Right ventricle myocardium superior (tissue), 1 donor: ENCODE measurements around the gene SUV39H2. TPM values are rescaled to one million over a fixed set of nuclear protein-coding genes. Genes with fewer than 3 reads are reported as not detected.

Experiments
- total RNA-seq: library from RNA; stranded (reverse); fragmentation: NEBNext Ultra II Directional; extraction: Animal tissue kit (Norgen Biotek cat#: 25700); gene quantifications from one replicate; pipeline ENCODE4 v1.2.1, GENCODE V29; 2021
- donor health status: DM: no; HTN: yes; CAD: no; lungs with severe emphysema.

The SUV39H2 gene
- total RNA-seq, 1 donor from 2014 or later, result 4.1 TPM

Other genes with a start within 250 kb of the SUV39H2 start
- 3.3 TPM for gene FAM107B, start 104.0 kb upstream of the SUV39H2 start, total RNA-seq
- 2.3 TPM for gene CDNF, start 40.8 kb upstream of the SUV39H2 start, total RNA-seq
- gene HSPA14, start 40.6 kb upstream of the SUV39H2 start, total RNA-seq, result 7.3 TPM
- 4.4 TPM for gene MSANTD7, start 40.6 kb upstream of the SUV39H2 start, total RNA-seq
- 2.2 TPM for gene DCLRE1C, start 75.2 kb downstream of the SUV39H2 start, total RNA-seq
- gene MEIG1, start 80.5 kb downstream of the SUV39H2 start, total RNA-seq, result not detected
- gene OLAH, start 165.1 kb downstream of the SUV39H2 start, total RNA-seq, result 0.27 TPM
- gene ACBD7, start 209.9 kb downstream of the SUV39H2 start, total RNA-seq, result not detected
- 9.2 TPM for gene RPP38, start 218.5 kb downstream of the SUV39H2 start, total RNA-seq